Osteoblast (primary cell): ENCODE data around the gene AKR1E2. TPM values are rescaled to one million over a fixed set of nuclear protein-coding genes. Genes with fewer than 3 reads are reported as not detected.
A peak's percentile ranks its signal among the peaks of the same experiment; 100 is the strongest.

ENCODE experiments used
- DNase-seq: peaks from one replicate; pipeline ENCODE4 v3.0.0; 2011; ENCODE audit warnings: low spot score, mixed read lengths; ENCODE audit not compliant: insufficient read length; ENCODE audit errors: missing footprints
- H2AFZ ChIP-seq: 2 replicates; pipeline ENCODE4 v1.6.0; 2011; ENCODE audit warnings: mild to moderate bottlenecking, low read length
- H3K27ac ChIP-seq: 2 replicates; pipeline ENCODE4 v1.5.1; 2011; ENCODE audit warnings: mild to moderate bottlenecking, low read depth, low read length, moderate library complexity
- H3K27me3 ChIP-seq: 2 replicates; pipeline ENCODE4 v1.6.0; 2012; ENCODE audit warnings: mild to moderate bottlenecking, control low read depth, inconsistent platforms, low read length, moderate library complexity; ENCODE audit not compliant: insufficient read depth
- H3K36me3 ChIP-seq: 2 replicates; pipeline ENCODE4 v1.5.1; 2011; ENCODE audit warnings: mild to moderate bottlenecking, low read length, control low read depth, moderate library complexity; ENCODE audit not compliant: insufficient read depth
- H3K4me1 ChIP-seq: 2 replicates; pipeline ENCODE4 v1.5.1; 2011; ENCODE audit warnings: mild to moderate bottlenecking, low read length, control low read depth, moderate library complexity; ENCODE audit not compliant: insufficient read depth
- H3K4me2 ChIP-seq: 2 replicates; pipeline ENCODE4 v1.6.0; 2011; ENCODE audit warnings: mild to moderate bottlenecking, low read length; ENCODE audit not compliant: insufficient read depth
- H3K4me3 ChIP-seq: fragments of 200-600 bp; sonication (generic); 3 replicates; pipeline ENCODE4 v1.5.1; 2012; ENCODE audit warnings: mild to moderate bottlenecking, low read length, inconsistent platforms; ENCODE audit not compliant: insufficient read depth
- H3K79me2 ChIP-seq: 2 replicates; pipeline ENCODE4 v1.6.0; 2012; ENCODE audit warnings: mild to moderate bottlenecking, low read length, control low read depth, inconsistent platforms; ENCODE audit not compliant: insufficient read depth
- H3K9me3 ChIP-seq: 2 replicates; pipeline ENCODE4 v1.5.1; 2011; ENCODE audit warnings: low read depth, low read length, control low read depth
- H4K20me1 ChIP-seq: 2 replicates; pipeline ENCODE4 v1.6.0; 2012; ENCODE audit warnings: mild to moderate bottlenecking, low read length, control low read depth; ENCODE audit not compliant: insufficient read depth
- CTCF ChIP-seq: IDR thresholded peaks from 2 replicates; pipeline ENCODE4 v1.5.1; 2011; ENCODE audit warnings: mild to moderate bottlenecking, low read depth, low read length, moderate library complexity; ENCODE audit errors: extremely low read depth
- total RNA-seq: library from RNA; depleted of rRNA; stranded (reverse); fragments of >200 nt; gene quantifications from 2 replicates; pipeline ENCODE4 v1.2.3, GENCODE V29; 2012

AKR1E2 gene
- total RNA-seq, 1 donor = 17.7 TPM

- Histone ChIP-seq H3K4me3 (no peak overlapping the region), H3K4me1 (no peaks in the 10 kb centered on the region), H3K36me3 (peaks cover 14% of the 10 kb centered on the region), H3K4me2 (no peak overlapping the region), H3K79me2 (no peaks in the 10 kb centered on the region), H2AFZ (no peak overlapping the region), H3K9me3 (no peaks in the 10 kb centered on the region), H3K27ac (no peak overlapping the region), H4K20me1 (no peaks in the 10 kb centered on the region), H3K27me3 (no peaks in the 10 kb centered on the region)
- peak; percentile 8 for TF ChIP-seq CTCF
- DNase-seq = no peak
These were observed 13.3 kb downstream of the AKR1E2 start for GRCh38 chr10:4839353-4839752.

GRCh38 chr10:4840151-4840550 is 14.1 kb downstream of the AKR1E2 start:
- H3K9me3 ChIP-seq = no peaks in the 10 kb centered on the region
- no peak overlapping the region for H3K4me3 ChIP-seq
- H3K27me3 ChIP-seq = no peaks in the 10 kb centered on the region
- H3K4me1 ChIP-seq = no peaks in the 10 kb centered on the region
- no peak for TF ChIP-seq CTCF
- peaks cover 12% of the 10 kb centered on the region for H3K36me3 ChIP-seq
- no peaks in the 10 kb centered on the region for H3K79me2 ChIP-seq
- no peak overlapping the region for H3K4me2 ChIP-seq
- H3K27ac ChIP-seq = no peak overlapping the region
- no peaks in the 10 kb centered on the region for H4K20me1 ChIP-seq
- peak; percentile 79 for DNase-seq
- H2AFZ ChIP-seq = no peak overlapping the region

GRCh38 chr10:4843525-4844180 is 17.6 kb downstream of the AKR1E2 start:
- no peaks in the 10 kb centered on the region for H3K9me3 ChIP-seq
- no peak overlapping the region for H2AFZ ChIP-seq
- no peak overlapping the region for H3K4me3 ChIP-seq
- DNase-seq = no peak
- TF ChIP-seq CTCF = no peak
- no peaks in the 10 kb centered on the region for H3K79me2 ChIP-seq
- H4K20me1 ChIP-seq = no peaks in the 10 kb centered on the region
- no peak overlapping the region for H3K27ac ChIP-seq
- H3K4me1 ChIP-seq = peaks cover 17% of the 10 kb centered on the region
- no peaks in the 10 kb centered on the region for H3K27me3 ChIP-seq
- H3K4me2 ChIP-seq = no peak overlapping the region
- peaks cover 3% of the 10 kb centered on the region for H3K36me3 ChIP-seq

- Histone ChIP-seq H3K27me3 (no peaks in the 10 kb centered on the region), H3K4me2 (no peak overlapping the region), H3K4me1 (peaks cover 27% of the 10 kb centered on the region), H4K20me1 (no peaks in the 10 kb centered on the region), H3K79me2 (no peaks in the 10 kb centered on the region), H3K4me3 (no peak overlapping the region), H3K36me3 (no peaks in the 10 kb centered on the region), H3K9me3 (no peaks in the 10 kb centered on the region), H2AFZ (no peak overlapping the region), H3K27ac (no peak overlapping the region)
- no peak for TF ChIP-seq CTCF
- DNase-seq = no peak
These were observed 18.9 kb downstream of the AKR1E2 start for GRCh38 chr10:4844864-4845263.
